Activated T-cell treated with anti-CD3 and anti-CD28 coated beads, Interleukin-2, amount 50 U/mL, for 4 hours (primary cell): ENCODE results near the gene NSUN7. TPM values are rescaled to one million over a fixed set of nuclear protein-coding genes. Genes with fewer than 3 reads are reported as not detected.

Source experiments
- ATAC-seq, 2 donors: fragments of 200-7000 bp; cut with Tn5 transposase; one replicate each; pipeline ENCODE4 v1.10.0; 2021
- DNase-seq: peaks from one replicate; pipeline ENCODE4 v3.0.0-alpha.2; 2020
- H3K27me3 Mint-ChIP-seq: one replicate; pipeline ENCODE4 v1.8.0; 2021; ENCODE audit warnings: low read depth, mixed read lengths
- H3K36me3 Mint-ChIP-seq: one replicate; pipeline ENCODE4 v1.8.0; 2022; ENCODE audit warnings: mixed read lengths; ENCODE audit not compliant: insufficient read depth
- H3K4me1 Mint-ChIP-seq: one replicate; pipeline ENCODE4 v1.8.0; 2021; ENCODE audit warnings: low read depth, mixed read lengths
- H3K4me3 Mint-ChIP-seq: one replicate; pipeline ENCODE4 v1.8.0; 2021; ENCODE audit warnings: mild to moderate bottlenecking, moderate library complexity, mixed read lengths
- H3K9me3 Mint-ChIP-seq: one replicate; pipeline ENCODE4 v1.8.0; 2021; ENCODE audit warnings: mixed read lengths
- total RNA-seq, 3 donors: library from RNA; stranded (reverse); gene quantifications; one replicate each; pipeline ENCODE4 v1.2.1, GENCODE V29; 2021

Gene NSUN7
- total RNA-seq, 3 donors from 2014 or later = not detected

DNA sequence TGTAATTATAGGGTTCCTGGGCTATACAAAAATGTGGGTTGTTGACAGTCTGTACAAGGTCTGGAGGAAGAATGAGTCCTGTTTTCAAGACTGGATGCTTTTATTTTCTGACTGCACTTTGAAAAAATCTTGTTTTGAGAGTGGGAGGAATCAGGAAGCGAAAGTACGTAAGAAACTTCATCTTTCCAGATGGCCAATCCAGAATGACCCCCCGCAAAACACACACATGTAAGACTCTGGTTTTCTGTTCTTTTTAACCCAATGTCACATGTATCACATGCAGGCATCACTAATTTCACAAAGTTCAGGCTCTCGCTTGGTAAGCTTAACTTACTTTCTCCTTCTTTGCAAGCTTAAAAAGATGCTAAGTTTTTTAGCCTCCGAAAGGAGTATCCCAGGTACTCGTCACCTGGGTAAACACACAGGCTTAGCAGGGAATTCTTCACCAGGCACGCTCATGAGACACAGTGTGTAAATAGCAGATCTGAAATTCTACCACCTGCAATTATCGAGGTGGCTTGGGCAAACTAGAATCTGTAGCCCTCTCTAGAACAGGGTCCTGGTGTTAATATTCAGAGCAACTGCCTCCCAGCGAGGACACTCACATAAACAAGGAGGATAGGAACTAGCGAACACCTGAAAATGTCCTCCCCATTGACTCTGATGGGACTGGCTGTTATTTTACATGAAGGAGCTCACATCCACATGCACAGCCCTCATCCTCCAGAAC, 90.7 kb downstream of the NSUN7 start:
- no peaks in the 10 kb centered on the region for H3K36me3 Mint-ChIP-seq
- ATAC-seq (no peak), DNase-seq (no peak)
- H3K9me3 Mint-ChIP-seq = no peaks in the 10 kb centered on the region
- no peaks in the 10 kb centered on the region for H3K27me3 Mint-ChIP-seq
- H3K4me1 Mint-ChIP-seq = peaks cover 4% of the 10 kb centered on the region
- H3K4me3 Mint-ChIP-seq = no peak overlapping the region

- ATAC-seq = peak; percentile 83 to 84
- peaks cover 2% of the 10 kb centered on the region for H3K27me3 Mint-ChIP-seq
- H3K9me3 Mint-ChIP-seq = no peaks in the 10 kb centered on the region
- H3K4me3 Mint-ChIP-seq = no peak overlapping the region
- peak; percentile 66 for DNase-seq
- H3K36me3 Mint-ChIP-seq = no peaks in the 10 kb centered on the region
- H3K4me1 Mint-ChIP-seq = peaks cover 4% of the 10 kb centered on the region
Measured at GRCh38 chr4:40840985-40841571, 91.3 kb downstream of the NSUN7 start.

GRCh38 chr4:40842318-40842717, 92.6 kb downstream of the NSUN7 start:
- H3K36me3 Mint-ChIP-seq = no peaks in the 10 kb centered on the region
- no peak for DNase-seq
- H3K27me3 Mint-ChIP-seq = peaks cover 2% of the 10 kb centered on the region
- H3K9me3 Mint-ChIP-seq = no peaks in the 10 kb centered on the region
- H3K4me3 Mint-ChIP-seq = no peak overlapping the region
- ATAC-seq = no peak
- peaks cover 4% of the 10 kb centered on the region for H3K4me1 Mint-ChIP-seq

- Mint-ChIP-seq H3K9me3 (no peaks in the 10 kb centered on the region), H3K36me3 (no peaks in the 10 kb centered on the region), H3K4me3 (no peak overlapping the region), H3K27me3 (peaks cover 2% of the 10 kb centered on the region), H3K4me1 (peaks cover 4% of the 10 kb centered on the region)
- DNase-seq (no peak), ATAC-seq (no peak)
Measured at GRCh38 chr4:40842725-40843423, 93.1 kb downstream of the NSUN7 start.

GRCh38 chr4:40843696-40844095, 93.9 kb downstream of the NSUN7 start:
- Mint-ChIP-seq H3K4me3 (no peak overlapping the region), H3K36me3 (no peaks in the 10 kb centered on the region), H3K9me3 (no peaks in the 10 kb centered on the region), H3K27me3 (peaks cover 2% of the 10 kb centered on the region), H3K4me1 (peaks cover 4% of the 10 kb centered on the region)
- peak; percentile 69 to 72 for ATAC-seq
- DNase-seq = no peak

DNA sequence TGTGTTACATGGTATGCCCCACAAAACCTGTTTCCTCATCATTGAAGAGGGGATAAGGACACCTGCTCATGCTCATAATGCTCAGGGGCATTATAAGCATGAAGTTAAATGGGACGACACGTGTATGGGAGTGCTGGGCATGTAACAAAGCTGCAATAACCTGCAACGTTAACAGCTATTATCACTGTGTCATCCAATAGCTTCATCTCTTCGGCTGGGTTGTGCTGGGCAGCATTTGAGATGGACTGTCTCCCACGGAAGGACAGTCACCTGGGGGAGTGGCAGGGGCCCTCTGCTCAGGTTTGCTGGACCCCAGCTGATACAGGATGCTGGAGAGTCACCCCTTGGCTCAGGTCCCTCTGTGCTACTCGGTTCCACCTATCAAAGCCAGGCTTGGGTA, 94.5 kb downstream of the NSUN7 start:
- Mint-ChIP-seq H3K27me3 (peaks cover 2% of the 10 kb centered on the region), H3K4me3 (no peak overlapping the region), H3K9me3 (no peaks in the 10 kb centered on the region), H3K4me1 (peaks cover 4% of the 10 kb centered on the region), H3K36me3 (no peaks in the 10 kb centered on the region)
- no peak for ATAC-seq
- DNase-seq = no peak

DNA sequence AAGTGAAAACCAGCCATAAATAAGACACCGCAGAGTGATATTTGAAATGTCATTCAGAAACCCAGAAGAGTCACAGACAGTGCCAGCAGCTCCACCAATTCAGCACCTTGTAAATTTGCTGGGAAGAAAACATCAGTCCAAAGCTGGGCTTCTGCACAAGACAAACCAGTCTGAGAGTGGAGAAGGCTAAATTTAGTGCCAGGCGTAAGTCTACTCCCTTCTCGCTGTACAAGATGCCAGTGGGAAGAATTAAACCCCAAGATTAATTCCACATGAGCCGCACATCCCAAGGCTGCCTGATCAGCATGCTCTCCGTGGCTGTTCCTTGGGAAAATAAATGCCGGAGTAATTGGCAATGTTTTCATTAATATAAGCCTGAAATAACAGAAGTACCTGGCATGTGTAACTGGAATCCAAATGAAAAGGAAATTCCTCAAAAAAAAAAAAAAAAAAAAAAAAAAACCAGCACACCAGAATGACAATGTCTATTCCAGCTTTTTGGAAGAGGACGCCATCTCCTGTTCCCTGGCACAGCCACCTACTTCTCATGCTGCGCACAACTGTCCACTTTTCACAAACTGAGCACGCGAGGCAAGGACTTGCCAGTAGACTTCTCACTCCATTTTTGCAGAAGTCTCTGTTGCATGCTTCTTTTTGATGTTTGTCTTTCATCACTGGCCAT, 95.5 kb downstream of the NSUN7 start:
- DNase-seq = no peak
- Mint-ChIP-seq H3K9me3 (no peaks in the 10 kb centered on the region), H3K4me1 (peaks cover 4% of the 10 kb centered on the region), H3K4me3 (no peak overlapping the region), H3K27me3 (peaks cover 2% of the 10 kb centered on the region), H3K36me3 (no peaks in the 10 kb centered on the region)
- no peak for ATAC-seq

- DNase-seq (no peak), ATAC-seq (no peak)
- Mint-ChIP-seq H3K27me3 (peaks cover 2% of the 10 kb centered on the region), H3K36me3 (no peaks in the 10 kb centered on the region), H3K4me1 (no peaks in the 10 kb centered on the region), H3K4me3 (no peak overlapping the region), H3K9me3 (no peaks in the 10 kb centered on the region)
Measured at GRCh38 chr4:40846532-40846931, 96.8 kb downstream of the NSUN7 start.

DNA sequence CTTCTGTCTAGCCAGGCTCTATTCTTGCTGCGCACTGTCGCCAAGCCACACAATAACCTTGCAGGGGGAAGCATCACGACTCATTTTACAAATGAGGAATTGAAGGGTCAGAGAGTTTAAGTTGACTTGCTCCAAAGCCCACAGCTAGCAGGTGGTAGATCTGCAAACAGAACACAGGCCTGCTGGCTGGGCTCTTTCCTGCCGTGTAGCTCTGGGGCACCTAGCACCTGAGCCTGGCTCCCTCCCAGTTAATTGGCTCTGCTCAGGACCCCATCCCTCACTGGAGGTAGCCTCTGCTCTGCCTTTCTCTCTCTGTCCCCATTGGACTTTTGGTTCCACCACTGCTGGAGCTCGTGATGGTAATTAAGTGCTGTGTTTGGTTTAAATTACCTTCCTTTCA, 98.5 kb downstream of the NSUN7 start:
- DNase-seq = no peak
- Mint-ChIP-seq H3K27me3 (peaks cover 6% of the 10 kb centered on the region), H3K36me3 (no peaks in the 10 kb centered on the region), H3K4me1 (no peaks in the 10 kb centered on the region), H3K4me3 (no peak overlapping the region), H3K9me3 (no peaks in the 10 kb centered on the region)
- ATAC-seq = no peak

GRCh38 chr4:40848940-40849339, 99.2 kb downstream of the NSUN7 start:
- H3K36me3 Mint-ChIP-seq = no peaks in the 10 kb centered on the region
- H3K4me1 Mint-ChIP-seq = no peaks in the 10 kb centered on the region
- H3K4me3 Mint-ChIP-seq = no peak overlapping the region
- peaks cover 10% of the 10 kb centered on the region for H3K27me3 Mint-ChIP-seq
- ATAC-seq = no peak
- no peaks in the 10 kb centered on the region for H3K9me3 Mint-ChIP-seq
- no peak for DNase-seq

DNA sequence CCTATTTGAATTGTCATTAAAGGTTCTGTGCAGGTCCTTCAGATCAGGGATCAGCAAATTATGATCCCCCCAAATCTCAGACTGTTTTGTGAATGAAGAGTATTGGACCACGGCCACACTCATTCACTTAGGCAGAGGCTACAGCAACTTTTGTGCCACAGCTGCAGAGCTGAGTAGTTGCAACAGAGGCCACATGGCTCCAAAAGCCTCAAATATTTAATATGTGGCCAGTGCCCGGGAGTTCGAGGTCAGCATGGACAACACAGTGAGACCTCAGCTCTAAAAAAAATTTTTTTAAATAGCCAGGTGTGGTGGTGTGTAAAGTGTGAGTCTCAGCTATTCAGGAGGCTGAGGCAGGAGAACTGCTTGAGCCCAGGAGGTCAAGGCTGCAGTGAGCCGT, 100.7 kb downstream of the NSUN7 start:
- peaks cover 22% of the 10 kb centered on the region for H3K27me3 Mint-ChIP-seq
- H3K4me3 Mint-ChIP-seq = no peak overlapping the region
- no peak for ATAC-seq
- H3K4me1 Mint-ChIP-seq = no peaks in the 10 kb centered on the region
- DNase-seq = no peak
- no peaks in the 10 kb centered on the region for H3K9me3 Mint-ChIP-seq
- no peaks in the 10 kb centered on the region for H3K36me3 Mint-ChIP-seq

- Mint-ChIP-seq H3K4me1 (peaks cover 14% of the 10 kb centered on the region), H3K9me3 (no peaks in the 10 kb centered on the region), H3K36me3 (no peaks in the 10 kb centered on the region), H3K27me3 (peaks cover 54% of the 10 kb centered on the region), H3K4me3 (peak overlapping the region; percentile 73)
- no peak for DNase-seq
- ATAC-seq = no peak
Measured at GRCh38 chr4:40856277-40856839, 106.6 kb downstream of the NSUN7 start.

DNA sequence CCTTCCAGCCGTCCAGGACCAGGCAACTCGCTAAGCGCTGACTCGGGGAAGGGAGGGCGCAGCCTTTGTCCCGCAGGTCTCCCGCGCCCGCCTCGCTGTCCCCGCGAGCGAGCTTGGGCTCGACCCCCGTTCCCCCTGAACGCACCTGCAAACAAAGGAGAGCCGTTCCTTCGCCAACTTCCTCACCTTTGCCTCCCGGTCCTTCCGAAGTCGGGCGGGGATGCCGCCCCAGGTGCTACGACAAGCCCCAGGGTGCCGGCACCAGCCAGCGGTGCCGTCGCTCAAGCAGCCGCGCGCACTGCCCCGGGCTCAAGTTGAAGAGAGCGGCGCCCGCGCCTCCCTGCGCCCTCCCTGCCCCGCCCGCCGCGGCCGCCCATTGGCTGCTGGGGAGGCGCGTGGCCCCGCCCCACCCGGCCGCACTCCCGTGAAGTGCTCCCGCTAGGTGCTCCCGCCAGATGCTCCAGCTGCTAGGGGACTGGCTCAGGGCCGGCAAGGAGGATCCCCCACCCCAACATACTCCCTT, 107.1 kb downstream of the NSUN7 start:
- H3K4me1 Mint-ChIP-seq = peaks cover 14% of the 10 kb centered on the region
- ATAC-seq (peak; percentile 98), DNase-seq (peak; percentile 31)
- no peaks in the 10 kb centered on the region for H3K36me3 Mint-ChIP-seq
- peak overlapping the region; percentile 73 for H3K4me3 Mint-ChIP-seq
- H3K9me3 Mint-ChIP-seq = no peaks in the 10 kb centered on the region
- H3K27me3 Mint-ChIP-seq = peaks cover 54% of the 10 kb centered on the region

DNA sequence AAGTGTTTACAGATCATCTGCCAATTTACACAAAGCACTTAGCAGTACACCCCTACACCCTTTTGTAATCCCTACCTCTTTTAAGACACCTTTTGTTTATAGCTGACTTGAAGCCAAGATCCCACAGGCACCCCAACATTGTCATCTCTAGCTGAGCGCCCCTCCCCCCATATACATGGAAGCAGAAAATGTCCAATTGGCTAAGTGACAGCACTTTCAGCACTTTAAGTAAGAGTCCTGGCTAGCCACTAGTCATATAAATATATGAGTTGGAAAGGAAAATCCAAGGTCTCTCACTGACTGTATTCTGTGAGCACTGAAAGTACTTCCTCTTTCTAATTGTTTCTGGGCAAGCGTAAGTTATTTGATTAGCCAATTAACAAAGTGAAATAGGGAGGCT, 108.2 kb downstream of the NSUN7 start:
- Mint-ChIP-seq H3K9me3 (no peaks in the 10 kb centered on the region), H3K4me1 (peaks cover 14% of the 10 kb centered on the region), H3K27me3 (peaks cover 52% of the 10 kb centered on the region), H3K36me3 (no peaks in the 10 kb centered on the region), H3K4me3 (no peak overlapping the region)
- ATAC-seq (no peak), DNase-seq (no peak)
